CD4-positive, alpha-beta T cell treated with Interleukin-17A for 1 hour (primary cell): ENCODE data around the gene LAMA5.

Experiments used
- DNase-seq: peaks from one replicate; pipeline ENCODE4 v3.0.0-alpha.2; 2020

The LAMA5 gene

DNA sequence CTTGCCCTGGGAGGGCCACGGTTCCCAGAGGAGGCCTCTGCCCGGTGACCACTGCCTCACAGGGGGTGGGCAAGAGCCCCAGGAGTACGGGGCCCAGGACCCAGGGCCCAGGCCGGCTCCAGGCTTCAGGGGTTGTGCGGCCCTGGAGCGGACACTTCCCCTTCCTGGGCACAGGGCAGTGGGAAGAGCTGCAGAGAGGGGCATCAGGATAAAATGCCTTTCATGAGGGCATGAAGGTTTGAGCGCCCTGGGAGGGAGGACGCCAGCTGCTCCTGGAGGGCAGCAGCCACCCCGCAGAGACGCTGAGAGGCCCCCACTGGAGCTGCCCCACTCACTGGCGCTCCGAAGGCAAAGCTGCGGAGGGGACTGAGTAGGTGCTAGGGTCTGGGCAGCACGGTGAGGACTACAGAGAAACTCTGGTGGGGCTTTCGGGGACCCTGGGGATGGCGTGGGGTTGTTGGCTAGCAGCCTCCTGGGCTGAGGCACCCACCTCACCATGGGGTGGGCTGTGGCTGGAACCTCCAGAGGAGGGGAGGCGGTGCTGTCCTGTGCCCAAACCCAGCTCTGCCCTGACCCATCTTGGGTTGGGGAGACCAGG, 10.4 kb downstream of the LAMA5 start:
- DNase-seq, result no peak

DNA sequence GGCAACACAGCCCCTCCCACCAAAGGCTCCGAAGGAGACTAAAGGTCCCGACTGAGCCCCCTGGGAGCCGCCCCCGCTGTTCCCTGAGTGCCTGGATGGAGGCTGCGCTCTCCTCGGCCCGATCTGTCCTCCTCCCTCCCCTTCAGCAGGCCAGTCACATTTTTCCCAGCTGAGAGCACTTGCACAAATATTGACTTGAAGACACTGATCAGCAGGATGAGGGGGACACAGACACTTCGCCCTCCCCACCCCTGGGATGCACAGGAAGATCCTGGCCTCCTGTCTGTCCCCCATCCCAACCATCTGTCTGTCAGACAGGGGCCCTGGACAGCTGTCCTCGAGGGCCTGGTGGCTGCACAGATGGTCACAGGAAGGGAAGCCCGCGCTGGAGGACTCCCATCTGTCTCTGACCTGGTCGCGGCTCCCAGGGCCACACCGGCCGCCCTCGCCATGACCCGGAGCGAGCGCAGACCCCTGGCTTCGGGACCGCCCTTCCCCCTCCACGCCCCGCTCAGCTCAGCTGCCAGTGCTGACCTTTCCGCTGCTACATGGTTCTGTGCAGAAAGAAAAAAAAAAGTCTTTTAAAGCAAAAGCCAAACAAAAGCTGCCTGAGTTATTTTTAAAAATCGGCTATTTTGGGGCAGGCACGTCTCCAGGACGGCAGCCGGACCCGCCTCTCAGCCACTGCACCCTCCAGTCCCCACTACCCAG, 11.1 kb downstream of the LAMA5 start:
- DNase-seq, result no peak

- DNase-seq, result no peak
Observed at GRCh38 chr20:62355516-62355877, 11.6 kb downstream of the LAMA5 start.

GRCh38 chr20:62354811-62355341, 12.2 kb downstream of the LAMA5 start:
- DNase-seq, result no peak

DNA sequence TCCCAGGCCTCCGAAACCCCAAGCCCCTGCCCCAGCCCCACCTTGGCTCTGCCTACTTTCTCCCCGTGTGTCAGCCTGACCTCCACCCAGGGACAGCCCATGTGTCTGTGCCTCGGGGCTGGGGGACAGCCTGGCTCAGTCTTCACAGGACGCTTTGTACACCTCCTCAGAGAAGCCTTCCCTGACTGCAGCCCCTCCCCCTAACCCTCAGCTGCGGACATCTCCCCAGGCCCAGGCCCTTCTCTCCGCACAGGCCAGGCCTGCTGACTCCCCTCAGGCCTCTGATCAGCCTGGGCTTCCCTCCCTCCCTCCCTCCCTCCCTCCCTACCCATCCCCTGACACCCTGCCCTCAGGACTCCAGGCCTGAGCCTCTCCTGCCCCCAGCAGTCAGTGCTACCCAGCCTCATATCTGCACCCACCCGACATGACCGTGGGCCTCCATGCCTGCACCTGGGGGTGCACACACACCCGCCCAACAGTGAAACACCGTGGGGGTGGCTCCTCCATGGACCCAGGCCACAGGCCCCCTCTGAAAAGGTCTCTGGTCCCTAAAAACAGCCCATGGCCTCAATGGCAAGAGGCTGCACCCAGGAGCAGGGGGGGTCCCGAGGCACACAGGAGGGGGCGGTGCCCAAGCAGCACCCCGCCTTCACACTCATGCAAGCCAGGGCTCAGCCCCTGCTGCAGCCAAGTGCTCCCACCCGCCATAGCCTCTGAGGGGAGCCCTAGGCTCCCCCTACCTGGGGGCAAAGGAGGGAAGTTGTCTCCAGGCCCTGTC, 12.9 kb downstream of the LAMA5 start:
- DNase-seq, result no peak

DNA sequence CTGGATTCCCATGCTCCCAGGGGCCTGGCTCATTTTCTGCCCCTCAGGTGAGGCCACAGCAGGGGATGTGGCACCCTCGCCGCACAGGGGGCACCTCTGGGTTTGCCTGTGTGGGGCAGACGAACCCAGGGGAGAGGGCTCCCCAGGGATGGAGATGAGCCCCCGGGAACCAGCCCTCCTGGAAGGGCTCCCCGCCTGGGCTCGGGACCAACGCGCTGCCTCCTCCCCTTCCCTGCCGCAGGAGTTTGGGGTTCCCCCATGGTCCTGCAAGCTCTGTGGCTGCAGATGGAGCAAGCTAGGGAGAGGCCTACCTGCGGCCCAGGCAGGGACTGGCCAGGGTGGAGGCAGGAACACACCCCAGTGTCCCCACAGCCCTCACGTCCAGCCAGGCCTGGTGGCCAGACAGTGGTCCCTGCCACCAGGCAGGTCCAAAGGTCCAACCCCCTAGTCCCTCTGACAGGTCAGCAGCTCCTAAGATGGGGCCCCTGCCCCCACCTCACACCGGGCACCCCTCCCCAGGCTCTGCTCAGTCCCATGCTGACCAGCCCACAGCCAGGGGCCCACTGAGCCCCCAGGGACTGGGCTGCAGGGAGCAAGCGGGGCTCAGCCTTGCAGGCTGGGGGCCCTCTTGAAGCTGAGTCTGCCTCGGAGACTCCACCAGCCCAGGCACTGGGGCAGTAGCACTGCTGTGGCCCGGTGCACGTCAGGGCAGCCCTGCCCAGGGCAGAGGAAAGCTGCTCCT, 13.7 kb downstream of the LAMA5 start:
- no peak for DNase-seq

DNA sequence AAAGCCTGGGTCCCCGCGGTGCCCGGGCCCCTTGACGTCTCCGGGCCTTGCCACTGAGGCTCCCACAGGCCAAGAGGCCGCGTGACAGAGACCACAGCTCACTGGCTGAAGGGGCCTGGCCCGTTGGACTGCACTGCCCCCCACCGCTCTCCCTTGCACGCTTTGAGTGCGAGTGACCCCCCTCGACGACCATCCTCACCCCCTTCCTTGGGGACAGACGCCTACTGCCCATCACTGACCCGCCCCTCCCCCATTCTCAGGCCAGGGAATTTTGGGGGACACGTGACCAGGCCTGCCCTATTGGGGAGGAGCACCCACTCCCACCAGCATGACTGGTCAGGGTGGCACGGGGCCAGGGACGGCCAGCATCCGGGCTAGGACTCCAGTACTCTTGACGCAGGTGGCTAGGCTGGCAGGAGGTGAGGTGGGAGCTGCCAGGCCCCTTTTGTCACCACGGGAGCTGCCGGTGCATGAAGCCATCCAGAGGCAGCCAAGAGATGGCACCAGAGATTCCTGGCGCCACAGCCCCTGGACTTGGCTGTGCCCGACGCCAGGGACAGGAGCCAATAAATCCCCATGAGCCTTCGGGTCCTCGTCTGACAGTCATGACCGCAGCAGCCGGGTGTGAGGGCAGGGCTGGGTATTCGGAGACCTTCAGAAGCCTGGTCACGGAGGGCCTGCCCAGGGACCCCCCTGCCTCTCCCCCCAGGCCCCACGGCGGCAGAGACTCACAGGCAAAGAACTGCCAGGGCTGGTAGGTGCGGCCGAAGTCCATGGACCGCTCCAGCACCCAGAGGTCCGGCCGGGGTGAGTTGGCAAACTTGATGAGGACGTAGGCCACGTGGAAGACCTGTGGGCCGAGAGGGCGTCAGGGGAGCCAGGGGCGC, 14.5 kb downstream of the LAMA5 start:
- DNase-seq, result no peak

DNA sequence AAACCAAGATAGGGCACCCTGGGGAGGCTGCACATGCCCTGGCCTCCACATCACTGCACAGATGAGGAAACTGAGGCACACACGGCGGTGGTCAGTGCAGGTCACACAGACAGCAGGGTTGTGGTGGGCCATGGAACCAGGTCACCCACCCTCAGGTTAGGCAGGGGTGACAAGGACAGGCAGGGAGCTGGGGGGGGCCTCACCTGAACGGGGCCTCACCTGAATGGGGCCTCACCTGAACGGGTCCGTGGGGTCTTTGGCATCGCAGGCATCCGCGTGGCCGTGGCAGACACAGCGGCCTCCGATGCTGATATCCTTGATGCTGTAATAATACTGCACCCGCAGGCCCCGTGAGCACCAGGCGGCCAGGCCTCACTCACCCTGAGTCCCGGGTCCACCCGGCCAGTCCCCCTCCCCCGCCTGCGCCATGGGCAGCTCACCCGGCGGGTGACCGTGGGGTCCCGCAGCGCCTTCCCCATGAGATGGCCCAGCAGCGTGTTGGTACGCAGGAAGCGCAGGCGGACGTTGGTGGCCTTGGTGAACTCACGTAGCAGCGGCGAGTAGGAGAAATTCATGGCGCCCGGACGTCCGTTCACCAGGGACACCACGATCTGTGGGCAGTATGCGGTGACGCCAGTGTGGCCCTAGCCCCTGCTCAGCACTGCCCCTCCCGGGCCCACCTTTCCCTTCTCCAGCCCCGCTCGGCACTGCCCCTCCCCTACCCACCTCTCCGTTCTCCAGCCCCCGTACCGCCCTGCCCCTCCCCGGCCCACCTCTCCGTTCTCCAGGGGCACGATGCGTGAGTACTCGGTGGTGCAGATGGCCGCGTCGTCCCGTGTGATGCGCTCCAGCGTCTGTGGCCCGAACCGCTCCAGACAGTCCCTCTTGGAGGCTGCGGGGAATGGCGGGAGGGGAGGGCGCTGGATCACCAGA, 15.4 kb downstream of the LAMA5 start:
- no peak for DNase-seq

- no peak for DNase-seq
Observed at GRCh38 chr20:62350629-62351422, 16.3 kb downstream of the LAMA5 start.

DNA sequence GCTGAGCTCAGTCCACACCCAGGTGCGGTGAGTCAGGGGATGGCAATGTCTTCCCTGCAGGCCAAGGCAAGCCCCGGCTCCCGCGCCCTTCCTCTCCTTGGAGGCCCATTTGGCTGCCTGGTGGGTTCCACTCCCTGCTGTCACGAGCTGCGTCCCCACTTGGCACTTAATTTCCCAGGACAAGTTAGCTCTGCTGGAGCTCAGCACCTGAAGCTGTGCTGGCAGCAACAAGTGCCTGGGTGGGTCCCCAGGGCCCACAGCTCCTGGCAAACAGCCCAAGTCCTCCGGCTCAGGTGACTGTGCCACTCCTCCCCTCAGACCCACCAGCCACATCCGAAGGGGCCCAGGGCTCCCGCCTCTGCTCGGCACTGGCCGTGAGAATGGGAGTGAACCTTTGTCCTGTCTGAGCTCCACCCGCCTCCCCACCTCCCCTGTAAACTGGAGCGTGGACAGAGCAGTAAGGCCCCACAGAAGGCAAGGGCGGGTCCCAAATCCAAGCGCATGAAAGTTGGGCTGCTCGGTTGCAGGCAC, 16.9 kb downstream of the LAMA5 start:
- DNase-seq, result no peak

GRCh38 chr20:62349556-62350097, 17.5 kb downstream of the LAMA5 start:
- no peak for DNase-seq

GRCh38 chr20:62348604-62349003, 18.5 kb downstream of the LAMA5 start:
- no peak for DNase-seq

GRCh38 chr20:62347445-62347844, 19.7 kb downstream of the LAMA5 start:
- no peak for DNase-seq

DNA sequence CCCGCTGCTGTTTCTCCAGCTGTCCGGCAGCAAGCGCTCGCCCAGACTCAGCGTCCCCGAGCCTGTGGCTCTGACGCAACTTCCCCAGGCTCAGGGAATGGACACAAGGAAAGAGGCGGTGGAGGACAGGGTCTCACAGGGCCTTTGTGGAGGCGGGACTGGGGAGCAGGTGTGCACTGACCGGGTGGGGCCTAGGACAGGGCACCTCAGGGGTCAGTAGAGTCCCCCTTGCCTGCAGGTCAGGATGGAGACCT, 20.0 kb downstream of the LAMA5 start:
- no peak for DNase-seq

DNA sequence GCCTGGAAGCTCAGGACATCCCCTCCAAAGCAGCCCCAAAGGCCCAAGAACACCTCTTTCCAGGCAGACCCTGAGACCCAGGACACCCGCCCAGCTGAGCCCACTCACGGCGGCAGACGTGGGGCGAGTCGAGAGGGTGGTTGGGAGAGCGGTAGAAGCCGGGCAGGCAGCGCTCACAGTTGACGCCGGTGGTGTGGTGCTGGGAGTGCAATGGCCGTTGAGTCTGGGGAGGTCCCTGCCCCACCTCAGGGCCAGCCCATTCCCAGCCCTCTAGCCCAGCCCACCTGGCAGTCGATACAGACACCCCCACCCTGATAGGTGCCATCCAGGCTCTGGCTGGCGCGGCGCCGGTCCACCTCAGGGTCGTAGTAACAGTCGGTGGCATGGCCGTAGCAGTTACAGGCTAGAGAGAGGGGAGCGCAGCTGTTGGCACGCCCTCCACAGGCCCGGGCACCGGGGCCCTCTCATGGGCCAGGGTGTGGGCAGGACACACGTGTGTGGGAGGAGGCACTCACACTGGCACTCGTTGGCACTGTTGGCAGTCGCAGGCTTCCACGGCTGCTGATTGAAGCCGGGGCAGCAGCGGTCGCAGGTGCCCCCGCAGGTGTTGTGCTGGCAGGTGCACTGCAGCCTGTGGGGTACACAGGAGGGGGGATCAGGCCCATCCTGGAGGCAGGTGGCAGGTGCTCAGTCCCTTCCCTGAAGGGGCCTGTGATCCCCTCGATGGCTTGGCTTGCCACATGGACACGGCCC, 20.5 kb downstream of the LAMA5 start:
- no peak for DNase-seq

GRCh38 chr20:62345681-62346370, 21.3 kb downstream of the LAMA5 start:
- DNase-seq, result no peak

DNA sequence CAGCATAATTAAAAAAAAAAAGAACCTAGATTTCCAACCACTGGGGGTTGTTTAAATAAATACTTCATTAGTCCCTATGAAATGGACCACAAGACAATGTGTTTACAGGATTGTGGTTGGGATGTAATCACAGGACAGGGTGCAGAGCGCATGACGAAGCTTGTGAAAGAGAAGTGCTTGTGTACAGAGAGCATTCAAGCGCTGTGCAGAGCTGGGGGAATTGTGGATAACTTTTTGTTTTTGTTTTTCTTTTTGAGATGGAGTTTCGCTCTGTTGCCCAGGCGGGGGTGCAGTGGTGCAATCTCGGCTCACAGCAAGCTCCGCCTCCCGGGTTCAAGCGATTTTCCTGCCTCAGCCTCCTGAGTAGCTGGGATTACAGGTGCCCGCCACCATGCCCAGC, 22.3 kb downstream of the LAMA5 start:
- DNase-seq, result no peak

- DNase-seq, result no peak
Observed at GRCh38 chr20:62344092-62344491, 23.0 kb downstream of the LAMA5 start.

DNA sequence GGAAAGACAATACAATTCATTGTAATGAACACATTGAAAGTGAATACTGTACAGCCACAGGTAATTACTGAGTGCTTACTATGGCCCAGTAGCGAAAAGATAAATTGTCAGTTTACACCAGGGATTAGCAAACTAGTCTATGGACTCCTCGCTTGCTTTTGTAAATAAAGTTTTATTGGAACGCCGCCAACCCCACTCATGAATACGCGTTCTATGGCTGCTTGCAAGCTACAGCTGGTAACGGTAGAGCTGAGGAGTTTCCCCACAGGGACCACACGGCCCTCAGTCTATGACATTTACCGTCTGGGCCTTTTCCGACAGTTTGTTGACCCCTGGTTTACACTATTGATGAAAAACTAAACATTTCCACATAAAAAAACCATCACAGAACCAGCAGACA, 24.2 kb downstream of the LAMA5 start:
- DNase-seq, result no peak
